Neural cell (in vitro differentiated cells): ENCODE results near the gene PCDH10.

Source experiments
- CTCF ChIP-seq: fragments of 450-650 bp; IDR thresholded peaks from 2 replicates; pipeline ENCODE4 v1.5.1; 2014; ENCODE audit warnings: antibody characterized with exemption, mild to moderate bottlenecking, moderate library complexity; ENCODE audit not compliant: poor library complexity, severe bottlenecking
- EP300 ChIP-seq: fragments of 450-650 bp; conservative IDR thresholded peaks from 2 replicates; pipeline ENCODE4 v1.6.1; 2014; ENCODE audit warnings: antibody characterized with exemption, mild to moderate bottlenecking, moderate library complexity; ENCODE audit not compliant: poor library complexity, severe bottlenecking
- SMC3 ChIP-seq: fragments of 450-650 bp; conservative IDR thresholded peaks from 2 replicates; pipeline ENCODE4 v1.6.1; 2014; ENCODE audit warnings: antibody characterized with exemption, mild to moderate bottlenecking, moderate library complexity; ENCODE audit not compliant: poor library complexity

GRCh38 chr4:133161570-133162295 is 12.6 kb downstream of the PCDH10 start:
- no peak for TF ChIP-seq SMC3
- no peak for TF ChIP-seq EP300
- no peak for TF ChIP-seq CTCF
